HepG2 (cell line): ENCODE measurements around the gene COL18A1. TPM values are rescaled to one million over a fixed set of nuclear protein-coding genes. Genes with fewer than 3 reads are reported as not detected.

Experiments
- ATAC-seq: fragments of 200-7000 bp; cut with Tn5 transposase; 3 replicates; pipeline ENCODE4 v1.9.1; 2020; ENCODE audit warnings: mild to moderate bottlenecking, moderate library complexity
- BruUV-seq: library from RNA; stranded (reverse); fragments of 400-500 nt; replicated peaks from 2 replicates; lab custom pipeline; 2021; lab: Mats Ljungman, UMichigan
- CTCF ChIA-PET: fragments of 300-600 bp; formaldehyde crosslinking; extraction: SDS; loops from one replicate; lab custom pipeline; 2021; ENCODE audit warnings: low total read pairs, inconsistent platforms, low intra/inter-chr PET ratio; lab: Yijun Ruan, JAX
- POLR2A ChIA-PET: fragments of 350-600 bp; sonication (Branson Sonifier 250); formaldehyde crosslinking; loops from one replicate; lab custom pipeline; 2020; ENCODE audit warnings: antibody characterized with exemption, inconsistent platforms; lab: Yijun Ruan, JAX
- DNase-seq: peaks from one replicate; pipeline ENCODE4 v3.0.0-alpha.2; 2015; ENCODE audit warnings: low spot score
- FAIRE-seq: peaks from 3 replicates; lab custom pipeline; 2011; peaks lifted over from hg19 to GRCh38; lab: Jason Lieb, UNC
- H2AFZ ChIP-seq: one replicate; pipeline ENCODE4 v1.6.1; 2011; ENCODE audit warnings: low read length, inconsistent platforms
- H3K27ac ChIP-seq: fragments of 300-600 bp; 3 replicates; pipeline ENCODE4 v1.8.0; 2011; ENCODE audit warnings: mixed run types, mild to moderate bottlenecking, mixed read lengths, low read length, inconsistent platforms; ENCODE audit not compliant: insufficient read depth; ENCODE audit errors: extremely low read length
- H3K27me3 ChIP-seq, 2 experiments: fragments of 200-600 bp in 1 of 2; 2 replicates in 1 of 2; 3 replicates in 1 of 2; pipeline versions ENCODE4 v1.6.0 to v1.8.0; 2011; ENCODE audit warnings: low read length in 2 of 2, mild to moderate bottlenecking in 2 of 2, moderate library complexity in 2 of 2, inconsistent platforms in 1 of 2; ENCODE audit not compliant: insufficient read depth in 2 of 2, control insufficient read depth in 1 of 2
- H3K36me3 ChIP-seq, 2 experiments: fragments of 200-600 bp in 1 of 2; replicated peaks in 1 of 2; 2 replicates in 1 of 2; 3 replicates in 1 of 2; pipeline versions ENCODE4 v1.5.1 to v1.8.0; 2011; ENCODE audit warnings: low read length in 2 of 2, inconsistent platforms in 1 of 2; ENCODE audit not compliant: insufficient read depth in 2 of 2, control insufficient read depth in 1 of 2
- H3K4me1 ChIP-seq: 2 replicates; pipeline ENCODE4 v1.5.1; 2012; ENCODE audit warnings: low read length, inconsistent platforms; ENCODE audit not compliant: insufficient read depth
- H3K4me2 ChIP-seq: 2 replicates; pipeline ENCODE4 v1.6.0; 2011; ENCODE audit warnings: low read depth, low read length, inconsistent platforms
- H3K4me3 ChIP-seq, 3 experiments: fragments of 200-600 bp in 1 of 3; sonication (generic), shearing (Covaris generic) in 1 of 3; replicated peaks in 1 of 3; 2 replicates each; pipeline ENCODE4 v1.5.1; 2011 to 2016; ENCODE audit warnings: low read length in 3 of 3, inconsistent platforms in 2 of 3, low read depth in 2 of 3, mild to moderate bottlenecking in 2 of 3, control low read depth in 1 of 3, mixed read lengths in 1 of 3; ENCODE audit not compliant: insufficient read depth in 1 of 3
- H3K79me2 ChIP-seq: one replicate; pipeline ENCODE4 v1.6.1; 2011; ENCODE audit warnings: low read length, inconsistent platforms; ENCODE audit not compliant: insufficient read depth
- H3K9ac ChIP-seq: 2 replicates; pipeline ENCODE4 v1.6.0; 2011; ENCODE audit warnings: mild to moderate bottlenecking, low read depth, low read length, inconsistent platforms; ENCODE audit not compliant: insufficient read depth
- H3K9me3 ChIP-seq: 2 replicates; pipeline ENCODE4 v1.5.1; 2012; ENCODE audit warnings: mild to moderate bottlenecking, low read length
- H4K20me1 ChIP-seq: 2 replicates; pipeline ENCODE4 v1.6.0; 2011; ENCODE audit warnings: inconsistent platforms, mild to moderate bottlenecking, low read length, moderate library complexity; ENCODE audit not compliant: insufficient read depth
- ATF4 ChIP-seq, 2 experiments: fragments of 450-650 bp in 1 of 2; sonication (generic) in 1 of 2; formaldehyde crosslinking; IDR thresholded peaks; 2 replicates each; pipeline versions ENCODE4 v1.5.0 to v1.8.0; 2020 to 2022; ENCODE audit warnings: mild to moderate bottlenecking in 1 of 2, missing genetic modification reagents in 1 of 2
- MYC ChIP-seq: sonication (generic); formaldehyde crosslinking; IDR thresholded peaks from 2 replicates; pipeline ENCODE4 v1.9.0; 2021; ENCODE audit warnings: missing genetic modification reagents, borderline replicate concordance
- NFE2L1 ChIP-seq: sonication (generic); formaldehyde crosslinking; IDR thresholded peaks from 2 replicates; pipeline ENCODE4 v1.4.0; 2020; ENCODE audit warnings: missing genetic modification reagents, mild to moderate bottlenecking, borderline replicate concordance
- POLR2G ChIP-seq: fragments of 200-400 bp; formaldehyde crosslinking; IDR thresholded peaks from 2 replicates; pipeline ENCODE4 v1.6.1; 2018; ENCODE audit warnings: mild to moderate bottlenecking, low read depth, low read length, moderate library complexity
- PRDM15 ChIP-seq: sonication (generic); formaldehyde crosslinking; IDR thresholded peaks from 2 replicates; pipeline ENCODE4 v1.4.0; 2020; ENCODE audit warnings: missing genetic modification reagents
- SALL2 ChIP-seq: sonication (generic); formaldehyde crosslinking; IDR thresholded peaks from 2 replicates; pipeline ENCODE4 v1.8.1; 2023; ENCODE audit warnings: mild to moderate bottlenecking, missing genetic modification reagents, inconsistent platforms
- TOPORS ChIP-seq: sonication (generic); formaldehyde crosslinking; IDR thresholded peaks from 2 replicates; pipeline ENCODE4 v1.8.0; 2023; ENCODE audit warnings: mild to moderate bottlenecking, missing genetic modification reagents
- ZFY ChIP-seq: sonication (generic); formaldehyde crosslinking; IDR thresholded peaks from 2 replicates; pipeline ENCODE4 v1.4.0; 2020; ENCODE audit warnings: missing genetic modification reagents
- ZNF550 ChIP-seq: sonication (generic); formaldehyde crosslinking; IDR thresholded peaks from 2 replicates; pipeline ENCODE4 v1.4.0; 2020; ENCODE audit warnings: mild to moderate bottlenecking, missing genetic modification reagents, borderline replicate concordance
- WGBS: methylation state at CpG from one replicate; pipeline ENCODE4 v1.1.6; 2017; ENCODE audit warnings: low lambda C conversion rate; 5-methylcytosine and 5-hydroxymethylcytosine counted together
- in situ Hi-C: cut with HindIII; loops from 2 replicates; pipeline ENCODE4 v1.10.0; 2017; ENCODE audit warnings: low pct_unique_long_range_greater_than_20kb; ENCODE audit not compliant: extremely low pct_ligation_motif_present
- intact Hi-C: fragments of 100-400 bp; cut with micrococcal nuclease; formaldehyde crosslinking; loops from one replicate; pipeline ENCODE4 v1.10.0; 2022; ENCODE audit not compliant: unreplicated experiment
- polyA plus RNA-seq, 8 experiments: library from polyadenylated mRNA; depleted of rRNA in 3 of 8; stranded (reverse) in 7 of 8; unstranded in 1 of 8; fragments of >200 nt; fragmentation: Illumina TruSeq in 4 of 8; extraction: Trizol in 4 of 8; gene quantifications; 2 replicates each; pipeline versions ENCODE4 v1.2.1 to v1.2.3, GENCODE V29; 2011 to 2016; ENCODE audit warnings: low read depth in 4 of 8, missing spikeins in 1 of 8, mixed read lengths in 1 of 8; ENCODE audit not compliant: insufficient read depth in 1 of 8
- total RNA-seq, 5 experiments: library from RNA; depleted of rRNA; stranded (reverse); fragments of >200 nt; fragmentation: Illumina TruSeq; extraction: Trizol; gene quantifications; 2 replicates each; pipeline ENCODE4 v1.2.3, GENCODE V29; 2016; ENCODE audit warnings: low read depth in 1 of 5
- TF ChIP-seq, protein P1 (sequence below): sonication (generic); formaldehyde crosslinking; IDR thresholded peaks from 2 replicates; pipeline ENCODE4 v1.4.0; 2020; ENCODE audit warnings: missing genetic modification reagents

Gene COL18A1
- total and polyA plus RNA-seq, 2 of the 13 experiments (the other 11 are each of a cell fraction or from before 2014, with no cell fraction given) = 79.0 to 102 TPM

DNA sequence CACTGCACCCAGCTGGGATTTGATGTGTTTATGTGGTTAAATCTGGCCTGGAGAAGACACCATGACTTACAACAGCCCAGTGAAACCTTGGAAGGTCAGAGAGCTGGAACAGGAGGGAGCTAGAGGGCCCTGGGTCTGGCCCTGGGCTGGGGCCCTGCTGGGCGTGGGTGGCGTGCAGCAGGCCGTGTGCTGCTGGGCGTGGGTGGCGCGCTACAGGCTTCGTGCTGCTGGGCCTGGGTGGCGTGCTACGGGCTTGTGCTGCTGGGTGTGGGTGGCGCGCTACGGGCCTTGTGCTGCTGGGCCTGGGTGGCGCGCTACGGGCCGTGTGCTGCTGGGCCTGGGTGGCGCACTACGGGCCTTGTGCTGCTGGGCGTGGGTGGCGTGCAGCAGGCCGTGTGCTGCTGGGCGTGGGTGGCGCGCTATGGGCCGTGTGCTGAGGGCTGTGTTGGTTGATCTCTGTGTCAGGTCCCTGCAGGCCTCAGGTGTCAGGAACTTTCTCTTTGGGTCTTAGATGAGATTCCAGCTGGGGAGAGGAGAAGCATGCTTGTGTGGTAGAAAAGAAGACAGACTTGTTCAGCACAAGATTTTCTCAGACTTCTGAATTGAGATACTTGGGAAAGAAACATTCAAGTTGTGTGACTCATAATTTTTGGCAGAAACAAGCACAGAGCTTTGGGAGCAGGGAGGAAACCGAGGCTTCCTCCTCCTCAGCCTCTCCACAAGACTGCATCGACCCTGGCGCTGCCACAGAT is 66.0 kb downstream of the COL18A1 start:
- ChIA-PET CTCF (no interaction called here), POLR2A (interaction anchor here (0.6 to 5.2 kb wide), 34 partner anchors 8 to 682 kb away, joined by 3 to 65 read pairs (median 6); partner anchors contain the start of gene POFUT2)
- no peak overlapping the region for H2AFZ ChIP-seq
- in situ Hi-C loops = no loop called here
- peaks cover 6 to 32% of the 10 kb centered on the region in 2 experiments for H3K36me3 ChIP-seq
- intact Hi-C loops = loop anchor here (1.0 kb wide), 1 partner anchor 22 kb away; no protein-coding TSS in a partner anchor
- H3K4me2 ChIP-seq = peak overlapping the region; percentile 86
- no peaks in the 10 kb centered on the region for H3K27me3 ChIP-seq
- H3K4me1 ChIP-seq = peaks cover 75% of the 10 kb centered on the region
- DNase-seq (no peak), FAIRE-seq (no peak), ATAC-seq (no peak)
- peak overlapping the region; percentile 99 for H3K27ac ChIP-seq
- BruUV-seq = TSS peak; percentile 93
- H3K9ac ChIP-seq = peak overlapping the region; percentile 86
- H3K4me3 ChIP-seq = peak overlapping the region in 2 of 3 experiments; percentile 34 to 63; a peak in 4 of 6 replicates
- no peaks in the 10 kb centered on the region for H3K9me3 ChIP-seq
- H4K20me1 ChIP-seq = no peaks in the 10 kb centered on the region
- H3K79me2 ChIP-seq = peaks cover 27% of the 10 kb centered on the region
- WGBS = 40% methylated on average over 2 of the region's 28 CpGs
- peak; percentile 63 for TF ChIP-seq ZFY
- 0 out of 2 replicates have a peak, but pooled peaks have one; percentile 18 for TF ChIP-seq TOPORS
- peak; percentile 63 for TF ChIP-seq MYC (CRISPR knock-in tag)
- no peak for TF ChIP-seq PRDM15
- no peak for TF ChIP-seq NFE2L1 (CRISPR knock-in tag)
- TF ChIP-seq, protein P1, sequence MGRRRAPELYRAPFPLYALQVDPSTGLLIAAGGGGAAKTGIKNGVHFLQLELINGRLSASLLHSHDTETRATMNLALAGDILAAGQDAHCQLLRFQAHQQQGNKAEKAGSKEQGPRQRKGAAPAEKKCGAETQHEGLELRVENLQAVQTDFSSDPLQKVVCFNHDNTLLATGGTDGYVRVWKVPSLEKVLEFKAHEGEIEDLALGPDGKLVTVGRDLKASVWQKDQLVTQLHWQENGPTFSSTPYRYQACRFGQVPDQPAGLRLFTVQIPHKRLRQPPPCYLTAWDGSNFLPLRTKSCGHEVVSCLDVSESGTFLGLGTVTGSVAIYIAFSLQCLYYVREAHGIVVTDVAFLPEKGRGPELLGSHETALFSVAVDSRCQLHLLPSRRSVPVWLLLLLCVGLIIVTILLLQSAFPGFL (CRISPR knock-in tag) = no peak
- no peak for TF ChIP-seq ATF4 (CRISPR knock-in tag; IDR thresholded peaks at IDR 0.05)
- TF ChIP-seq ZNF550 = 0 out of 2 replicates have a peak, but pooled peaks have one; percentile 37
- peak; percentile 49; the same call in 1 of the 2 replicates for TF ChIP-seq SALL2 (CRISPR knock-in tag)
- 0 out of 2 replicates have a peak, but pooled peaks have one; percentile 33 for TF ChIP-seq POLR2G
